GM18517 (cell line): ENCODE data around the gene ITGA8.
"Not testable (repeated sequence)": the region's sequence is repeated elsewhere in the genome, so short reads cannot be mapped to it uniquely, and the experiment has no call there.

Source experiments
- ATAC-seq: cut with Tn5 transposase; IDR thresholded peaks from one replicate; pipeline ENCODE4 v1.9.1; 2021; ENCODE audit warnings: mild to moderate bottlenecking, moderate library complexity; ENCODE audit not compliant: unreplicated experiment

ITGA8 gene

GRCh38 chr10:15690031-15690430, 29.7 kb downstream of the ITGA8 start:
- no peak for ATAC-seq

GRCh38 chr10:15684768-15685167, 35.0 kb downstream of the ITGA8 start:
- ATAC-seq: no peak

- no peak for ATAC-seq
Observed at GRCh38 chr10:15681076-15681475, 38.6 kb downstream of the ITGA8 start.

GRCh38 chr10:15678851-15679250, 40.9 kb downstream of the ITGA8 start:
- no peak for ATAC-seq

GRCh38 chr10:15672469-15672868, 47.3 kb downstream of the ITGA8 start:
- no peak for ATAC-seq

GRCh38 chr10:15670880-15671279, 48.8 kb downstream of the ITGA8 start:
- ATAC-seq: no peak

GRCh38 chr10:15661574-15661973, 58.1 kb downstream of the ITGA8 start:
- no peak for ATAC-seq

GRCh38 chr10:15660990-15661389, 58.7 kb downstream of the ITGA8 start:
- ATAC-seq: no peak

- no peak for ATAC-seq
Observed at GRCh38 chr10:15658069-15658702, 61.5 kb downstream of the ITGA8 start.

- ATAC-seq: no peak
Observed at GRCh38 chr10:15652757-15653156, 67.0 kb downstream of the ITGA8 start.

- no peak for ATAC-seq
Observed at GRCh38 chr10:15652117-15652516, 67.6 kb downstream of the ITGA8 start.

- ATAC-seq: no peak
Observed at GRCh38 chr10:15651175-15651574, 68.5 kb downstream of the ITGA8 start.

GRCh38 chr10:15642095-15642494, 77.6 kb downstream of the ITGA8 start:
- ATAC-seq: no peak

- ATAC-seq: no peak
Observed at GRCh38 chr10:15640536-15641085, 79.1 kb downstream of the ITGA8 start.

GRCh38 chr10:15636446-15636845, 83.3 kb downstream of the ITGA8 start:
- ATAC-seq: no peak

- no peak for ATAC-seq
Observed at GRCh38 chr10:15632456-15633091, 87.1 kb downstream of the ITGA8 start.

GRCh38 chr10:15631205-15631604, 88.5 kb downstream of the ITGA8 start:
- ATAC-seq: not testable (repeated sequence)

- ATAC-seq: no peak
Observed at GRCh38 chr10:15630353-15630752, 89.4 kb downstream of the ITGA8 start.

GRCh38 chr10:15627617-15628196, 92.0 kb downstream of the ITGA8 start:
- no peak for ATAC-seq

GRCh38 chr10:15626937-15627336, 92.8 kb downstream of the ITGA8 start:
- no peak for ATAC-seq

- ATAC-seq: no peak
Observed at GRCh38 chr10:15625261-15625660, 94.5 kb downstream of the ITGA8 start.
